Measurements from ENCODE around the gene LARGE1.

LARGE1 gene

GRCh38 chr22:33526434-33527107 lies 393.7 kb downstream of the LARGE1 start:
- no peak for TF ChIP-seq REST (IDR thresholded peaks at IDR 0.05; ENCODE audit: insufficient read depth in 1 of 2, low read depth in 2 of 2, low read length in 2 of 2)
- TF ChIP-seq FOXP2 (optimal IDR thresholded peaks at IDR 0.05; ENCODE audit: borderline replicate concordance, extremely low read depth, extremely low read length, insufficient read depth): no peak
- TF ChIP-seq SIN3A (IDR thresholded peaks at IDR 0.05; ENCODE audit: borderline replicate concordance, insufficient read depth, low read length): no peak
- no peak for TF ChIP-seq TAF1 (IDR thresholded peaks at IDR 0.05; ENCODE audit: borderline replicate concordance, insufficient read depth, low read length)
- no peak for TF ChIP-seq POLR2AphosphoS5 (IDR thresholded peaks at IDR 0.05; ENCODE audit: low read depth, low read length)

GRCh38 chr22:33524511-33525260 lies 395.6 kb downstream of the LARGE1 start:
- TF ChIP-seq FOXP2 (optimal IDR thresholded peaks at IDR 0.05; ENCODE audit: borderline replicate concordance, extremely low read depth, extremely low read length, insufficient read depth) (no peak), REST (IDR thresholded peaks at IDR 0.05; ENCODE audit: insufficient read depth in 1 of 2, low read depth in 2 of 2, low read length in 2 of 2) (no peak), TAF1 (IDR thresholded peaks at IDR 0.05; ENCODE audit: borderline replicate concordance, insufficient read depth, low read length) (no peak), POLR2AphosphoS5 (IDR thresholded peaks at IDR 0.05; ENCODE audit: low read depth, low read length) (no peak), SIN3A (IDR thresholded peaks at IDR 0.05; ENCODE audit: borderline replicate concordance, insufficient read depth, low read length) (no peak)

GRCh38 chr22:33521879-33522665 lies 398.2 kb downstream of the LARGE1 start:
- no peak for TF ChIP-seq TAF1 (IDR thresholded peaks at IDR 0.05; ENCODE audit: borderline replicate concordance, insufficient read depth, low read length)
- no peak for TF ChIP-seq POLR2AphosphoS5 (IDR thresholded peaks at IDR 0.05; ENCODE audit: low read depth, low read length)
- TF ChIP-seq SIN3A (IDR thresholded peaks at IDR 0.05; ENCODE audit: borderline replicate concordance, insufficient read depth, low read length): no peak
- no peak for TF ChIP-seq FOXP2 (optimal IDR thresholded peaks at IDR 0.05; ENCODE audit: borderline replicate concordance, extremely low read depth, extremely low read length, insufficient read depth)
- TF ChIP-seq REST (IDR thresholded peaks at IDR 0.05; ENCODE audit: insufficient read depth in 1 of 2, low read depth in 2 of 2, low read length in 2 of 2): no peak

- TF ChIP-seq SIN3A (IDR thresholded peaks at IDR 0.05; ENCODE audit: borderline replicate concordance, insufficient read depth, low read length): no peak
These were observed 399.1 kb downstream of the LARGE1 start for GRCh38 chr22:33520904-33521780.
